ENCODE data around the gene FITM1.

FITM1 gene

GRCh38 chr14:24088095-24088494 is 42.4 kb upstream of the FITM1 start:
- no peak overlapping the region for H3K4me3 ChIP-seq (replicated peaks; ENCODE audit: insufficient read depth, low read length)
- peaks cover 4% of the 10 kb centered on the region for H3K27me3 ChIP-seq (ENCODE audit: insufficient read depth, poor library complexity, severe bottlenecking)
- no peak for TF ChIP-seq GABPA (IDR thresholded peaks at IDR 0.05; ENCODE audit: low read depth)
- no peak for TF ChIP-seq SPI1 (IDR thresholded peaks at IDR 0.05; ENCODE audit: borderline replicate concordance, low read depth)
- no peak overlapping the region for H3K27ac ChIP-seq (replicated peaks)
- DNase-seq (ENCODE audit: low read depth in 1 of 2, low spot score in 1 of 2): no peak

- DNase-seq (ENCODE audit: low read depth in 1 of 2, low spot score in 1 of 2): no peak
- H3K27me3 ChIP-seq (ENCODE audit: insufficient read depth, poor library complexity, severe bottlenecking): no peaks in the 10 kb centered on the region
- no peak overlapping the region for H3K27ac ChIP-seq (replicated peaks)
- TF ChIP-seq GABPA (IDR thresholded peaks at IDR 0.05; ENCODE audit: low read depth) (no peak), CTCF (IDR thresholded peaks at IDR 0.05; ENCODE audit: insufficient read depth, low read length) (no peak), SPI1 (IDR thresholded peaks at IDR 0.05; ENCODE audit: borderline replicate concordance, low read depth) (no peak), REST (IDR thresholded peaks at IDR 0.05; ENCODE audit: insufficient replicate concordance, low read depth) (no peak), POLR2AphosphoS5 (IDR thresholded peaks at IDR 0.05; ENCODE audit: low read depth) (no peak)
- no peak overlapping the region for H3K4me3 ChIP-seq (replicated peaks; ENCODE audit: insufficient read depth, low read length)
Measured at GRCh38 chr14:24089890-24090289, 40.6 kb upstream of the FITM1 start.

GRCh38 chr14:24092110-24092504 is 38.4 kb upstream of the FITM1 start:
- H3K27ac ChIP-seq (replicated peaks): no peak overlapping the region
- DNase-seq (ENCODE audit: low read depth in 1 of 2, low spot score in 1 of 2): no peak
- no peaks in the 10 kb centered on the region for H3K27me3 ChIP-seq (ENCODE audit: insufficient read depth, poor library complexity, severe bottlenecking)
- H3K4me3 ChIP-seq (replicated peaks; ENCODE audit: insufficient read depth, low read length): no peak overlapping the region
- TF ChIP-seq POLR2AphosphoS5 (IDR thresholded peaks at IDR 0.05; ENCODE audit: low read depth) (no peak), REST (IDR thresholded peaks at IDR 0.05; ENCODE audit: insufficient replicate concordance, low read depth) (no peak), GABPA (IDR thresholded peaks at IDR 0.05; ENCODE audit: low read depth) (no peak), SPI1 (IDR thresholded peaks at IDR 0.05; ENCODE audit: borderline replicate concordance, low read depth) (no peak), CTCF (IDR thresholded peaks at IDR 0.05; ENCODE audit: insufficient read depth, low read length) (no peak)

GRCh38 chr14:24092505-24093206 is 37.8 kb upstream of the FITM1 start:
- H3K4me3 ChIP-seq (replicated peaks; ENCODE audit: insufficient read depth, low read length): no peak overlapping the region
- TF ChIP-seq SPI1 (IDR thresholded peaks at IDR 0.05; ENCODE audit: borderline replicate concordance, low read depth) (no peak), GABPA (IDR thresholded peaks at IDR 0.05; ENCODE audit: low read depth) (no peak), POLR2AphosphoS5 (IDR thresholded peaks at IDR 0.05; ENCODE audit: low read depth) (no peak), REST (IDR thresholded peaks at IDR 0.05; ENCODE audit: insufficient replicate concordance, low read depth) (no peak), CTCF (IDR thresholded peaks at IDR 0.05; ENCODE audit: insufficient read depth, low read length) (no peak)
- H3K27me3 ChIP-seq (ENCODE audit: insufficient read depth, poor library complexity, severe bottlenecking): no peaks in the 10 kb centered on the region
- no peak overlapping the region for H3K27ac ChIP-seq (replicated peaks)
- no peak for DNase-seq (ENCODE audit: low read depth in 1 of 2, low spot score in 1 of 2)
